NOMO-1 treated with DMSO at 0.1 percent for 48 hours (cell line): Measurements from ENCODE around the gene SNRPD2.
A peak's percentile ranks its signal among the peaks of the same experiment; 100 is the strongest.
"Not testable (repeated sequence)": the region's sequence is repeated elsewhere in the genome, so short reads cannot be mapped to it uniquely, and the experiment has no call there.

ENCODE experiments used
- DNase-seq: peaks from one replicate; lab custom pipeline; 2025; ENCODE audit not compliant: unreplicated experiment; lab: John Stamatoyannopoulos, UW

Gene SNRPD2

DNA sequence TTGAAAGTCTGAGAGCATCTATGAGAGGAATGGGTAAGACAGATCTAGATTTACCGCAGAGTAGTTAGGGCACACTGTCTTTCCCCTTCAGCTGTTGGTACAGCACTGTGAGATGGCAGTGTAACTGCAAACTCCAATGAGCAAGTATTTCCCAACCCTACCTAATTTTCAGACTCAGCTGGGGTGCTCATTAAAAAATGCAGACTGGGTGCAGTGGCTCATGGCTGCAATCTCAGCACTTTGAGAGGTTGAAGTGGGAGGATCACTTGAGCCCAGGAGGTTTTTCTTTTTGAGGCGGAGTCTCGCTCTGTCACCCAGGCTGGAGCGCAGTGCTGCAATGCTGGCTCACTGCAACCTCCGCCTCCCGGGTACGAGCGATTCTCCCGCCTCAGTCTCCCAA lies 13.4 kb upstream of the SNRPD2 start:
- DNase-seq, result no peak

GRCh38 chr19:45701676-45702075 lies 9.9 kb upstream of the SNRPD2 start:
- no peak for DNase-seq

DNA sequence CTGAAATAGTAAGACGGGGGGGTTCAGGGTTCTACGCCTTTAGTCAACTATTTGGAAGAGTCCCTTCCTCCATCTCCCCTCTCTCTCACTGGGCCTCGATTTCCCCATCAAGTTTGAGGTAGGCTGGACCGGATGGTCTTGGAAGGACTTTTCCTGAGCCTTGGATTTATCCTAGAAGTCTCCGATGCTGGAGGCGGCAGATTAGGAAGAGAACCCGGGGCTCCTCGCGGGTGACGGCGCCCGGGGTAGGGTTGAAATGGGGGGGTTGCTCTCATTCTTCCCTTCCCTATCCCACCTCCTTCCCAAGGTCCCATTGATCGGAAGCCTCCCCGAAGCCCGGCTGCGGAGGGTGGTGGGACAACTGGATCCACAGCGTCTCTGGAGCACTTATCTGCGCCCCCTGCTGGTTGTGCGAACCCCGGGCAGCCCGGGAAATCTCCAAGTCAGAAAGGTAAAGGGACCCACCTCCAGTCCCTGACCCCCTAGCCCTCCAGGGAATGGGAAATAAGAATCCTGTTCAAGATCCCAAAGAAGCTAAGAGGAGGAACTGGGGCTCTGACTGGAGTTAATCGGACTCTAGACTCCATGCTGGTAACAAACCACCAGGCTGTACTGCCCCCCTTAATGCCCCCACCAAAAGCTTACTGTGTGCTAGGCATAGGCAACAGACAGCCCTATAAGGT lies 1.5 kb upstream of the SNRPD2 start:
- peak; percentile 44 for DNase-seq

DNA sequence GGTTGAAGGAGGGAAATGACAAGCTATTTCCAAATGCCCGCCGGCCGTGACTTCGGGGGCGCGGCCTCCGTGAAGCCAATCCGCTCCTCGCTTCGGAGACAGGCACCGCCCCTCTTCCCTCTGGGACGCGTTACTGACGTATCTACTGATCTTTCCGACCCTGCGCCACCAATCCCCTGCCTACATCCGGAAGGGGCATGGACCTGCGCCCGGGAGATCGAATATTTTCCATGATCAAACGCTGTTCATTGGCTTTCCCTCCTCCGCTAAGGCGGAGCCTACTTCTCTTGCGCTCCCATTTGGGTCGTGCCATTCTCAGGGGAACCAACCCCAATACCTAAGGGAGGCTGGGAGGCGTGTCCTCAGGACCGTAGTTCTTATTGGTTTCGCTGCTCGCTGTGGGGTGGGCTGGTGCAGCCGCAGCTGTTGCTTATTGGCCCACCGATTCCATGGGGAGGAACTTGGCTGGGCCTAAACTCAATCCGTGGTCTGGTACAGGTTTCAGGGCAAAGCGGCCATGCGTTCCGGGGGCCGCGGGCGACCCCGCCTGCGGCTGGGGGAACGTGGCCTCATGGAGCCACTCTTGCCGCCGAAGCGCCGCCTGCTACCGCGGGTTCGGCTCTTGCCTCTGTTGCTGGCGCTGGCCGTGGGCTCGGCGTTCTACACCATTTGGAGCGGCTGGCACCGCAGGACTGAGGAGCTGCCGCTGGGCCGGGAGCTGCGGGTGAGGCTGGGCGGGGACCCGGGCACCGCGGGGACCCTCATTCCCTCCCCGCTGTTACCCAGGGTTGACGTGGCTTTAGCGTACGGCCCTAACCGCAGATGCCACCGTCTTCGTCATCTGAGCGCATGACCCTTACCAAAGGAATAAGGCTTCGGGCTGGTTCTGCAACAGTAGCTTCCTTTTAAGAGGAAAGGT lies 693 bp upstream of the SNRPD2 start, which contains the start of gene QPCTL:
TSS of gene QPCTL (plus strand) at position 480 of the 919 bp plus-strand sequence. CDS start at position 518, 38 bp downstream.
- DNase-seq, result peak; percentile 100

GRCh38 chr19:45687599-45687998 lies 4.2 kb downstream of the SNRPD2 start:
- DNase-seq, result no peak

GRCh38 chr19:45685045-45685444 lies 6.7 kb downstream of the SNRPD2 start:
- not testable (repeated sequence) for DNase-seq

DNA sequence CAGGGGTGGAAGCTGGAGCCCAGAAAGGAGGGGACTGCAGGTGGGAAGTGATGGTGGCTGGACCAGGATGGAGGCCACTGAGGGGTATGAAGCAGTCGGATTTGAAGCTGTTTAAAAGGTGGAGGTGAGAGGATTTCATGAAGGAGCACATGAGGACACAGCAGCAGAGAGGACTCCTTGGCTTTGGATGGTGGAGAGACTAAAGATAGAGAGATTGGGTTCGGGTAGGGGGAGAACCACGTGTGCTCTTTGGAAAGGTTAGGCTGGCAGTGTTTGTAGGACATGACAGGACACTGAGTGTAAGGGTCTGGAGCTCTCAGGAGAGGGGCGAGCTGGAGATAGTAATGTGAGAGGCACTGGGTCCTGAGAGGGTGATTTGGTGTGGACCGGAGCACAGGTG lies 8.8 kb downstream of the SNRPD2 start:
- DNase-seq, result no peak

- no peak for DNase-seq
Observed at GRCh38 chr19:45682117-45682516, 9.6 kb downstream of the SNRPD2 start.

DNA sequence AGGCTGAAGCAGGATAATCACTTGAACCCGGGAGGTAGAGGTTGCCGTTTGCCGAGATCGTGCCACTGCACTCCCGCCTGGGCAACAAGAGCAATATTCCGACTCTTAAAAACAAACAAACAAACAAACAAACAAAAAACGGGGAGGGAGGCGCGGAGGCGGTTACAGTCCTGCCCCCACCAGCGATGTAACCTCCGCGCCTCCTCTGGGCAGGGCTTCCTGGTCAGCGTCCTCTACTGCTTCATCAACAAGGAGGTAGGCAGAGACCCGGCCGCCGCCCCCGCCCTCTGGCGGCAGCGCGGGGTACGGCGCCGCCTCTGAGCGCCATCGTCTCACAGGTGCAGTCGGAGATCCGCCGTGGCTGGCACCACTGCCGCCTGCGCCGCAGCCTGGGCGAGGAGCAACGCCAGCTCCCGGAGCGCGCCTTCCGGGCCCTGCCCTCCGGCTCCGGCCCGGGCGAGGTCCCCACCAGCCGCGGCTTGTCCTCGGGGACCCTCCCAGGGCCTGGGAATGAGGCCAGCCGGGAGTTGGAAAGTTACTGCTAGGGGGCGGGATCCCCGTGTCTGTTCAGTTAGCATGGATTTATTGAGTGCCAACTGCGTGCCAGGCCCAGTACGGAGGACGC lies 10.2 kb downstream of the SNRPD2 start:
- DNase-seq, result peak; percentile 83

DNA sequence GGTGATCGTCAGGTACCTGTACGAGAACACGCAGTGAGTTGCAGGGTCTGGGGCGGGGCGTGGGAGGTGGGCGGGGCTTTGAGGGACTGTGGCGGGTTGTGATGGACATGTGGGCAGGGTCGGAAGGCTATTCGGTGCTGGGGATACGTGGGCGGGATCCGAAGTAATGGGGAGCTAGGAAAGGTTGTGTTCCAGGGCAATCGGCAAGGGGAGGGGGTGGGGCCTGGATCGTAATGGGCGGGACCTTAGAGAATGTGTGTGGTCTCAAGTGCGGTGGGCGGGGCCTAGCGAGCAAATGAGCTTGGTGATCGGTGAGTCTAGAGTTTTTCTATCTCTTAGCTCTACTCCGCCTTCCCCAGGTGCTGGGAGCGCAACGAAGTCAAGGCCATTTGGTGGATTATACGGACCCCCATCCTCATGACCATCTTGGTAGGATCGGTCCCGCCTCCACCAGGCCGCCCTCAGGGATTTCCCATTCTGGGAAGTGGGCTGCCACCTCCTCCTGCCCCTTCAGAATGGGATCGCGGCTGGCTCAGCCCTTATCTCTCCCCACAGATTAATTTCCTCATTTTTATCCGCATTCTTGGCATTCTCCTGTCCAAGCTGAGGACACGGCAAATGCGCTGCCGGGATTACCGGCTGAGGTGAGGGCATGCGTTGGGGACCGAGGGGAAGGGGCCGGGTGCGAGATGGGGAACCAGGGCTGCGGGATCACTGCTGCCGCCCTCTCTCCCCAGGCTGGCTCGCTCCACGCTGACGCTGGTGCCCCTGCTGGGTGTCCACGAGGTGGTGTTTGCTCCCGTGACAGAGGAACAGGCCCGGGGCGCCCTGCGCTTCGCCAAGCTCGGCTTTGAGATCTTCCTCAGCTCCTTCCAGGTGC lies 14.2 kb downstream of the SNRPD2 start:
- DNase-seq, result no peak

DNA sequence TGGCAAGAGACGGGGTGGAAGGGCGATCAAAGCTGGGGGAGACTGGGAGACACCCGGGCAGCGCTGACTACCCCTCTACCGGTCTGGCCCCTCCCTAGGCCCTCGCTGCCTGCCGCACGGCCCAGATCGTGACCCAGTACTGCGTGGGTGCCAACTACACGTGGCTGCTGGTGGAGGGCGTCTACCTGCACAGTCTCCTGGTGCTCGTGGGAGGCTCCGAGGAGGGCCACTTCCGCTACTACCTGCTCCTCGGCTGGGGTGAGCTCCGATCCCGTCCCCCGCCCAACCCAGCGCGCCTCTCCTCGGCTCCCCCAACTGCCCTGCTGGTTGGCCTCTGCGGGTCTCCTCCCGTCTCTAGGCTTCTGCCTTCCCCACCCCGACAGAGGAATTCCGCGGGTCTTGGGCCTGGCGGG lies 14.9 kb downstream of the SNRPD2 start:
- no peak for DNase-seq

- no peak for DNase-seq
Observed at GRCh38 chr19:45674946-45675345, 16.8 kb downstream of the SNRPD2 start.

DNA sequence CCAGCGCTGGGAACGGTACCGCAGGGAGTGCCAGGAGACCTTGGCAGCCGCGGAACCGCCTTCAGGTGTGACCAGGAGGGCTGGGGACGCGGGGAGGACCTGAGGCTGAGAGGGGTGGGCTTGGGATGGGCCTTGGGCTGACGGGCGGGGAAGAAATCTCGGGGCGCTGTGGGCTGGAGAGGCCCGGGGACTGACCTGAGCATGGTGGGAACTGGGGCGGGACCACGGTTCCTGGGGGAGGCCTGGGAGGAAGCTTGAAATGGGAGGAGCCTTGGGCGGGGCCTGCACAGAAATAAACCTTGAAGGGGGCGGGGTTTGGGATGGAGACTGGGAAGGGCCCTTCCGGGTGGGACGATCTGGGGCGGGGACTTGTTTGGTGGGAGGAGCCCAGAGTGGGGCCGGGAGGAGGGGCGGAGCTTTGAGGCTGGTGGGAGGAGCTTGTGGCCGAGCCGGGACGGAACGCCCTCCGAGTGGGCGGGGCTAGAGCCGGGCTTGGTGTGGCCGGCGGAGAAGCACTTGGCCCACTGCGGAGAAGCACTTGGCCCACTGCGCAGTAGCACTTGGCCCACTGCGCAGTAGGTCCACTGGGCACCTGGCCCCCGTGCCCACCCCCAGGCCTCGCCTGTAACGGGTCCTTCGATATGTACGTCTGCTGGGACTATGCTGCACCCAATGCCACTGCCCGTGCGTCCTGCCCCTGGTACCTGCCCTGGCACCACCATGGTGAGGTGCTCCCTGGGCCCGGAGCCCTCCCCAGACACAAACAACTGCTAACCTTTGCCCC lies 20.9 kb downstream of the SNRPD2 start:
- peak; percentile 33 for DNase-seq

- DNase-seq, result no peak
Observed at GRCh38 chr19:45668342-45668871, 23.3 kb downstream of the SNRPD2 start.

- DNase-seq, result peak; percentile 33
Observed at GRCh38 chr19:45667620-45668341, 24.0 kb downstream of the SNRPD2 start, which contains the start of gene GIPR. TSS of gene GIPR (plus strand) at chr19:45668221. CDS start at chr19:45669521, 1,300 bp downstream.

- DNase-seq, result no peak
Observed at GRCh38 chr19:45664575-45664974, 27.2 kb downstream of the SNRPD2 start.

GRCh38 chr19:45663800-45664199 lies 28.0 kb downstream of the SNRPD2 start:
- no peak for DNase-seq

DNA sequence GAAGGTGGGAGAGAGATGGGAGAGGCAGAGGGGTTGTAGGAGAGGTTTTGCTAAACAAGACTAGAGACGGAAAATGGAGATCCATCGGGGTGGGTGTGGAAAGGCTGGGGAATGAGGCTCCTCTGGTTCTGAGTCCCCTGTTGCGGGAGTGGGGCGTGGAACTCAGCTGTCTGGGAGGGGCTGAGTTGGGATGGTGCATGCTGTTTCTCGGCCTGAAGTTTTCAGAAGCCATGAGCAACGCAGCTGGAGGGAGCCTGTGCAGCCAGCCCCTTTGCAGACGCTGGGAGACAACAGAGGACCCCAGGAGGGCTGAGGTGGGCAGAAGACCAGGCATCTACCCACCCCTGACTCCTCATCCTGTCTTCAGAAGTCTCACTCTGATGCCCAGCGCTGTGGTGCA lies 31.1 kb downstream of the SNRPD2 start:
- DNase-seq, result no peak
